HG03442 (cell line): ENCODE data around the gene MT1G.
"Not testable (repeated sequence)": the region's sequence is repeated elsewhere in the genome, so short reads cannot be mapped to it uniquely, and the experiment has no call there.

Experiments
- ATAC-seq: cut with Tn5 transposase; IDR thresholded peaks from one replicate; pipeline ENCODE4 v1.9.1; 2021; ENCODE audit warnings: mild to moderate bottlenecking, moderate library complexity; ENCODE audit not compliant: unreplicated experiment

MT1G gene

DNA sequence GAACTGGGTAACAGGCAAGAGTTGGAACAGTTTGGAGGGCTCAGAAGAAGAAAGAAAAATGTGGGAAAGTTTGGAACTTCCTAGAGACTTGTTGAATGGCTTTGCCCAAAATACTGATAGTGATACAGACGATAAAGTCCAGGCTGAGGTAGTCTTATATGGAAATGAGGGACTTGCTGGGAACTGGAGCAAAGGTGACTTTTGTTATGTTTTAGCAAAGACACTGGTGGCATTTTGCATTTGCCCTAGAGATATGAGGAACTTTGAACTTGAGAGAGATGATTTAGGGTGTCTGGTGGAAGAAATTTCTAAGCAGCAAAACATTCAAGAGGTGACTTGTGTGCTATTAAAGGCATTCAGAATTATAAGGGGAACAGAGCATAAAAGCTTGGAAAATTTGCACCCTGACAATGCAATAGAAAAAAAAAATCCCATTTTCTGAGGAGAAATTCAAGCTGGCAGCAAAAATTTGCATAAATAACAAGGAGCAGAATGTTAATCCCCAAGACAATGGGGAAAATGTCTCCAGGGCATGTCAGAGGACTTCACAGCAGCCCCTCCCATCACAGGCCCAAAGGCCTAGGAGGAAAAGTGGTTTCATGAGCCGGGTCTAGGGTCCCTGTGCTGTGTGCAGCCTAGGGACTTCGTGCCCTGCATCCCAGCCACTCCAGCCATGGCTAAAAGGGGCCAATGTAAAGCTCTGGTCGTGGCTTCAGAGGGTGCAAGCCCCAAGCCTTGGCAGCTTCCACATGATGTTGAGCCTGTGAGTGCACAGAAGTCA lies 46.0 kb downstream of the MT1G start:
- ATAC-seq = not testable (repeated sequence)

DNA sequence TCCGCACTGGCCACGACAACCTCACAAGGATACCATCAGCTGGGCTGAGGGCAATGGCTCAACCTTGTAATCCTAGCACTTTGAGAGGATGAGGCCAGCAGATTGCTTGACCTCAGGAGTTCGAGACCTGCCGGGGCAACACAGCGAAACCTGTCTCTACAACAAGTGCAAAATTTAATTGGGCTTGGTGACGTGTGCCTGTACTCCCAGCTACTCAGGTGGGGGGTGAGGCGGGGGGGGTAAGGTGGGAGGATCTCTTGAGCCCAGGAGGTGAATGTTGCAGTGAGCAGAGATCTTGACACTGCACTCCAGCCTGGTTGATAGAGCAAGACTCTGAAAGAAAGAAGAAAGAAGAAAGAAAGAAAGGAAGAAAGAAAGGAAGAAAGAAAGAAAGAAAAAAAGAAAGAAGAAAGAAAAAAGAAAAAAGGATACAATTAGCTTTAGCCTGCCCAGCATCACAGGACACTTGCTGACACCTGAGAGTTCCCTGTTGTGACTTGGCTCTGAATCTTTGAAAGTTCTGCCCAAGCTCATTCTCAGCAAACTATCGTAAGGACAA lies 47.4 kb downstream of the MT1G start:
- ATAC-seq = no peak

DNA sequence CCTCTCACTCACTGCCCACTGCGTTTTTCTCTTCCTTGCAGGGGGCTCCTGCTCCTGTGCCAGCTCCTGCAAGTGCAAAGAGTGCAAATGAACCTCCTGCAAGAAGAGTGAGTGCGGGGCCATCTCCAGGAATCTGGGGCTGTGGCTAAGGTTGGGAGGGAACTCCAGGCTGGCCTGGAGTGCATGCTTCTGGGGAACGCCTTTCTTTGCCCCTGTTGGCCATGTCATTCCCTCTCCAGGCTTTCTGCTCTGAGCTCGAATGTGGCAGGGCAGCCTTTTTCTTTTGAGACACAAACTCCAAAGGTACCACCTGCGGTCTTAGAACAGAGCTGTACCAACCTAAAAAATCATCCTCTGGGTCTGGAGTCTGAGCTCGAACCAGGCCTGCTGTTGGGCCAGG lies 49.7 kb downstream of the MT1G start:
- ATAC-seq = no peak

DNA sequence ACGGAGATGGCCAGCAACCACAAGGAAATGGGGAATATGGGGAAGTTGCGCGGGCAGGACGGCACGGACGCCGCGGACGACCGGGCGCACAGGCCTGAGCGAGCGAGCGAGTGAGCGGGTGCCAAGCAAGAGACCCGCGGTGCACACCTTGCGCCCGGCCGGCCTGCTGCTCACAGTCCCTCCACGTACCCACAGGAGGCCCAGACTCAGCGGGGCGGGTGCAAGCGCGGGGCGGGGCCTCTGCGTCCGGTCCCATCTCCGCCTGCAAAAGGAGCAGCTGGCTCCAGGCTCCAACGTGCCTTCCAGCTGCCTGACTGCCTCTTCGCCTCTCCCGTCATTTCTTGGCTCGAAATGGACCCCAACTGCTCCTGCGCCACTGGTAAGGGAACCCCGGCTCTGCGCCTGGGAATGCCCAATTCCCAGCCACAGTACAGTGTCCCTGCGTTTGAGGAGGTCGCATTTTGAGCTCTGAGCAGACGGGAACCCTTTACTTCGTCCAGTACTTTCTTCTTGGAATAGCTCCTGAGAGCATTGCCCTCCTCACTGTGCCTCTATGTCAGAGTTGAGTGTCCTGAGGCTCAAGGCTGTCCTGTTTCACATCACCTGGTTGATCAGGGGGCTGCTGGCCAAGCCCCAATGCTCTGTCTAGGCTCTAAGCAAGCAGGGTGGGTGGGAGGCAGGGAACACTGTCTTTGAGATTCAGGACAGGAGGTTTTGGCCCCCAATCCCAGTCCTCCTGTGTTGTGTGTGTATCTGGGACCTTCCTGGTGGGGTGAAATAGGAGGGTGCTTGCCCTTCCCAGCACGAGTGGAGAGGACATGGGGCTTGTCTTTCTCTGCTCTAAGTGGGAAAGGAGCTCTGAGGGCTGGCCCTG lies 50.4 kb downstream of the MT1G start:
- ATAC-seq = no peak
